Keratinocyte (primary cell): ENCODE results near the gene GEMIN2. TPM values are rescaled to one million over a fixed set of nuclear protein-coding genes. Genes with fewer than 3 reads are reported as not detected.
"Not testable (repeated sequence)": the region's sequence is repeated elsewhere in the genome, so short reads cannot be mapped to it uniquely, and the experiment has no call there.

Experiments
- DNase-seq: peaks from one replicate; pipeline ENCODE4 v3.0.0-alpha.2; 2011; ENCODE audit warnings: low read depth, missing footprints, low spot score
- FAIRE-seq: peaks from 2 replicates; lab custom pipeline; 2011; peaks lifted over from hg19 to GRCh38; lab: Jason Lieb, UNC
- H2AFZ ChIP-seq: 2 replicates; pipeline ENCODE4 v1.6.0; 2012; ENCODE audit warnings: low read length, control low read depth, inconsistent platforms; ENCODE audit not compliant: control insufficient read depth
- H3K27ac ChIP-seq: 2 replicates; pipeline ENCODE4 v1.5.1; 2011; ENCODE audit warnings: low read length; ENCODE audit not compliant: control insufficient read depth, insufficient read depth
- H3K27me3 ChIP-seq: 3 replicates; pipeline ENCODE4 v1.6.0; 2011; ENCODE audit warnings: low read length; ENCODE audit not compliant: control insufficient read depth, insufficient read depth; ENCODE audit errors: extremely low read depth
- H3K36me3 ChIP-seq, 2 experiments: 2 replicates in 1 of 2; 3 replicates in 1 of 2; pipeline ENCODE4 v1.5.1; 2011; ENCODE audit warnings: low read length in 2 of 2, mild to moderate bottlenecking in 1 of 2; ENCODE audit not compliant: control insufficient read depth in 2 of 2, insufficient read depth in 2 of 2; ENCODE audit errors: extremely low read depth in 1 of 2
- H3K4me1 ChIP-seq: 3 replicates; pipeline ENCODE4 v1.5.1; 2011; ENCODE audit warnings: low read length; ENCODE audit not compliant: control insufficient read depth, insufficient read depth; ENCODE audit errors: extremely low read depth
- H3K4me2 ChIP-seq: 3 replicates; pipeline ENCODE4 v1.6.0; 2011; ENCODE audit warnings: low read depth, low read length; ENCODE audit not compliant: control insufficient read depth, insufficient read depth; ENCODE audit errors: extremely low read depth
- H3K4me3 ChIP-seq, 3 experiments: fragments of 200-600 bp in 1 of 3; sonication (generic) in 1 of 3; 2 replicates in 2 of 3; 3 replicates in 1 of 3; pipeline ENCODE4 v1.5.1; 2011 to 2016; ENCODE audit warnings: low read length in 3 of 3, mild to moderate bottlenecking in 3 of 3, control low read depth in 2 of 3, inconsistent platforms in 1 of 3, low read depth in 1 of 3, mixed read lengths in 1 of 3, mixed run types in 1 of 3, moderate library complexity in 1 of 3; ENCODE audit not compliant: control insufficient read depth in 2 of 3, insufficient read depth in 2 of 3; ENCODE audit errors: extremely low read depth in 1 of 3
- H3K79me2 ChIP-seq: 2 replicates; pipeline ENCODE4 v1.6.0; 2012; ENCODE audit warnings: low read length; ENCODE audit not compliant: control insufficient read depth, insufficient read depth
- H3K9ac ChIP-seq: 3 replicates; pipeline ENCODE4 v1.6.0; 2011; ENCODE audit warnings: low read length; ENCODE audit not compliant: control insufficient read depth, insufficient read depth; ENCODE audit errors: extremely low read depth
- H3K9me1 ChIP-seq: 3 replicates; pipeline ENCODE4 v1.6.0; 2011; ENCODE audit warnings: low read length; ENCODE audit not compliant: control insufficient read depth, insufficient read depth; ENCODE audit errors: extremely low read depth
- H3K9me3 ChIP-seq: 2 replicates; pipeline ENCODE4 v1.5.1; 2012; ENCODE audit warnings: low read depth, low read length; ENCODE audit not compliant: control insufficient read depth
- H4K20me1 ChIP-seq: 3 replicates; pipeline ENCODE4 v1.6.0; 2011; ENCODE audit warnings: low read length; ENCODE audit not compliant: control insufficient read depth, insufficient read depth; ENCODE audit errors: extremely low read depth
- CTCF ChIP-seq, 3 experiments: IDR thresholded peaks in 1 of 3; conservative IDR thresholded peaks in 1 of 3; optimal IDR thresholded peaks in 1 of 3; 2 replicates in 2 of 3; 3 replicates in 1 of 3; pipeline versions ENCODE3 to v1.5.1; 2011; ENCODE audit warnings: low read length in 3 of 3, mild to moderate bottlenecking in 3 of 3, moderate library complexity in 2 of 3, control low read depth in 1 of 3, inconsistent platforms in 1 of 3; ENCODE audit not compliant: insufficient read depth in 2 of 3; ENCODE audit errors: extremely low read depth in 1 of 3
- EZH2 ChIP-seq: IDR thresholded peaks from one replicate; pipeline ENCODE4 v1.6.1; 2012; ENCODE audit warnings: inconsistent platforms, mild to moderate bottlenecking, low read length, moderate library complexity
- dilution Hi-C: fragments of 300-500 bp; cut with MboI; formaldehyde crosslinking; loops from one replicate; pipeline ENCODE4 v1.7.0; 2020; ENCODE audit warnings: low sequenced_read_pairs; ENCODE audit not compliant: extremely low pct_ligation_motif_present
- polyA plus RNA-seq, 5 experiments: library from polyadenylated mRNA; depleted of rRNA in 3 of 5; stranded (reverse) in 3 of 5; stranded (forward) in 1 of 5; unstranded in 1 of 5; fragments of >200 nt; gene quantifications; 1 replicate in 1 of 5; 2 replicates in 3 of 5; 3 replicates in 1 of 5; pipeline versions ENCODE4 v1.2.1 to v1.2.3, GENCODE V29; 2011 to 2012; ENCODE audit warnings: missing spikeins in 2 of 5, low read depth in 1 of 5, low replicate concordance in 1 of 5

GEMIN2 gene
- polyA plus RNA-seq, 1 donor (not counting 4 experiments of a cell fraction or from before 2014, with no cell fraction given), result 28.7 TPM

GRCh38 chr14:39094515-39094914 lies 19.6 kb upstream of the GEMIN2 start:
- H3K9me3 ChIP-seq, result no peaks in the 10 kb centered on the region
- dilution Hi-C loops, result no loop called here
- H3K27ac ChIP-seq, result no peak overlapping the region
- no peaks in the 10 kb centered on the region for H4K20me1 ChIP-seq
- no peak for TF ChIP-seq EZH2
- TF ChIP-seq CTCF (optimal IDR thresholded peaks at IDR 0.05 in 1 of 3, IDR thresholded peaks at IDR 0.05 in 1 of 3, conservative IDR thresholded peaks at IDR 0.05 in 1 of 3; ENCODE audit: extremely low read depth in 1 of 3, insufficient read depth in 2 of 3, low read length in 3 of 3), result no peak
- H3K4me1 ChIP-seq, result no peaks in the 10 kb centered on the region
- no peak overlapping the region for H3K4me2 ChIP-seq
- H3K9me1 ChIP-seq, result no peaks in the 10 kb centered on the region
- H3K79me2 ChIP-seq, result peaks cover 23% of the 10 kb centered on the region
- H2AFZ ChIP-seq, result no peak overlapping the region
- no peak for FAIRE-seq
- peaks cover 10% of the 10 kb centered on the region in 2 experiments for H3K36me3 ChIP-seq
- H3K27me3 ChIP-seq, result no peaks in the 10 kb centered on the region
- no peak overlapping the region for H3K4me3 ChIP-seq
- no peak for DNase-seq
- H3K9ac ChIP-seq, result no peak overlapping the region

- H3K4me3 ChIP-seq, result no peak overlapping the region
- H4K20me1 ChIP-seq, result no peaks in the 10 kb centered on the region
- H3K4me1 ChIP-seq, result no peaks in the 10 kb centered on the region
- H3K4me2 ChIP-seq, result no peak overlapping the region
- DNase-seq (no peak), FAIRE-seq (no peak)
- no peaks in the 10 kb centered on the region for H3K9me1 ChIP-seq
- TF ChIP-seq CTCF (optimal IDR thresholded peaks at IDR 0.05 in 1 of 3, IDR thresholded peaks at IDR 0.05 in 1 of 3, conservative IDR thresholded peaks at IDR 0.05 in 1 of 3; ENCODE audit: extremely low read depth in 1 of 3, insufficient read depth in 2 of 3, low read length in 3 of 3) (no peak), EZH2 (no peak)
- H3K27ac ChIP-seq, result no peak overlapping the region
- dilution Hi-C loops, result no loop called here
- H3K36me3 ChIP-seq, result peaks cover 3 to 6% of the 10 kb centered on the region in 2 experiments
- no peaks in the 10 kb centered on the region for H3K9me3 ChIP-seq
- peaks cover 36% of the 10 kb centered on the region for H3K79me2 ChIP-seq
- no peak overlapping the region for H3K9ac ChIP-seq
- H2AFZ ChIP-seq, result no peak overlapping the region
- no peaks in the 10 kb centered on the region for H3K27me3 ChIP-seq
These were observed 17.0 kb upstream of the GEMIN2 start for GRCh38 chr14:39097159-39097558.

GRCh38 chr14:39099215-39099614 lies 14.9 kb upstream of the GEMIN2 start:
- H3K27ac ChIP-seq, DNase-seq, H3K4me3 ChIP-seq, H2AFZ ChIP-seq, H3K9ac ChIP-seq, H3K4me1 ChIP-seq, H3K27me3 ChIP-seq, H3K9me3 ChIP-seq, FAIRE-seq, H4K20me1 ChIP-seq, H3K9me1 ChIP-seq, dilution Hi-C loops, H3K36me3 ChIP-seq, H3K4me2 ChIP-seq: not testable (repeated sequence)
- H3K79me2 ChIP-seq, result peaks cover 49% of the 10 kb centered on the region
